Erythroblast (primary cell): ENCODE results near the gene RAB34.

Experiments used
- DNase-seq, 2 experiments: peaks; one replicate each; lab custom pipeline; 2025; lab: John Stamatoyannopoulos, UW
- GATA1 ChIP-seq: IDR thresholded peaks from 2 replicates; pipeline ENCODE4 v1.6.1; 2011; ENCODE audit warnings: low read depth, mild to moderate bottlenecking, control low read depth, low read length, moderate library complexity
- POLR2A ChIP-seq: IDR thresholded peaks from 2 replicates; pipeline ENCODE4 v1.6.1; 2011; ENCODE audit warnings: mild to moderate bottlenecking, low read length

The RAB34 gene

GRCh38 chr17:28704219-28704858, 13.3 kb downstream of the RAB34 start:
- TF ChIP-seq GATA1 (no peak), POLR2A (no peak)
- no peak for DNase-seq

- no peak for DNase-seq
Observed at GRCh38 chr17:28703552-28704218, 14.0 kb downstream of the RAB34 start.

DNA sequence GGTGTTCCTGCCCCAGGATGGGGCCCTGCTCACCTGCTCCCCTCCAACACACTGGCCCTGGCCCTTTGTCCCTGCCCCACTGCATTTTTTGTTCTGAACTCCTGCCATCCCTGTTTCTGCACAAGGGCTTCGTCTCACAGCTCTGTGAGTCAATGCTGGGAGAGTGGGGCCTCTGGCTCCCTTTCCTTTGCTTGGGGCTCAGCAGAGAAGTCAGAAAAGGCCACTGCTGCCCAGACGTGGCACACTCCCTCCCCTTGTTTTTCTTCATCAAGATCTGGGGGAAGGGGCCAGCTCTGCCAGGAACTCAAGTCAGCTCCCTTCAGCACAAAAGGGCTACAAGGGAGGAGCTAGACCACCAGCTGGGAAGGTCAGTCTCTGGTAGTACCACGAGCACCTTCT, 14.9 kb downstream of the RAB34 start:
- no peak for TF ChIP-seq POLR2A
- TF ChIP-seq GATA1, result no peak
- DNase-seq, result no peak

More at GRCh38 chr17:28703552-28704218, 14.0 kb downstream of the RAB34 start:
- TF ChIP-seq POLR2A (no peak), GATA1 (no peak)

GRCh38 chr17:28702026-28702751, 15.5 kb downstream of the RAB34 start:
- DNase-seq, result no peak

GRCh38 chr17:28700830-28701492, 16.7 kb downstream of the RAB34 start:
- no peak for DNase-seq
- TF ChIP-seq POLR2A (no peak), GATA1 (no peak)

More at GRCh38 chr17:28702026-28702751, 15.5 kb downstream of the RAB34 start:
- TF ChIP-seq GATA1 (no peak), POLR2A (no peak)

- DNase-seq, result no peak
- TF ChIP-seq POLR2A, result no peak
- TF ChIP-seq GATA1, result no peak
Observed at GRCh38 chr17:28700278-28700677, 17.4 kb downstream of the RAB34 start.

GRCh38 chr17:28698253-28698941, 19.3 kb downstream of the RAB34 start:
- DNase-seq, result peak in 1 of 2 experiments; percentile 26
- TF ChIP-seq GATA1 (no peak), POLR2A (no peak)

- DNase-seq, result no peak
- TF ChIP-seq GATA1, result no peak
- no peak for TF ChIP-seq POLR2A
Observed at GRCh38 chr17:28693869-28694268, 23.8 kb downstream of the RAB34 start.

GRCh38 chr17:28689011-28689410, 28.7 kb downstream of the RAB34 start:
- DNase-seq, result no peak
- TF ChIP-seq POLR2A (no peak), GATA1 (no peak)

- no peak for DNase-seq
- TF ChIP-seq POLR2A (no peak), GATA1 (no peak)
Observed at GRCh38 chr17:28688481-28688880, 29.2 kb downstream of the RAB34 start.

- no peak for DNase-seq
Observed at GRCh38 chr17:28686296-28686695, 31.4 kb downstream of the RAB34 start.

DNA sequence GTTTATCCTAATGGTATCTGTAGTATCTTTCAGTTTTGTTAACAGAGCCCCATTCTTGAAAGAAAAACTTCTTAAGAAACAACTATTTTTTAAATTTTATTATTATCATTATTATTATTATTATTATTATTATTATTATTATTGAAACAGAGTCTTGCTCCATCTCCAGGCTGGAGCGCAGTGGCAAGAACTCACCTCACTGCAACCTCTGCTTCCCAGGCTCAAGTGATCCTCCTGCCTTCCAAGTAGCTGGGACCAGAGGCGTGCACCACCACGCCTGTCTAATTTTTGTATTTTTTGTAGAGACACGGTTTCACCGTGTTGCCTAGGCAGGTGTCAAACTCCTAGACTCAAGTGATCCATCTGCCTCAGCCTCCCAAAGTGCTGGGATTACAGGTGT, 32.3 kb downstream of the RAB34 start:
- no peak for TF ChIP-seq GATA1
- TF ChIP-seq POLR2A, result no peak
- DNase-seq, result no peak

More at GRCh38 chr17:28686296-28686695, 31.4 kb downstream of the RAB34 start:
- TF ChIP-seq GATA1 (no peak), POLR2A (no peak)

GRCh38 chr17:28684963-28685362, 32.7 kb downstream of the RAB34 start:
- peak; percentile 31 to 40 for DNase-seq
- TF ChIP-seq POLR2A, result no peak
- TF ChIP-seq GATA1, result no peak
